Smooth muscle cell (in vitro differentiated cells): ENCODE results near the gene ZNF277. TPM values are rescaled to one million over a fixed set of nuclear protein-coding genes. Genes with fewer than 3 reads are reported as not detected.
A peak's percentile ranks its signal among the peaks of the same experiment; 100 is the strongest.

Experiments
- DNase-seq: peaks from one replicate; lab custom pipeline; 2025; ENCODE audit not compliant: unreplicated experiment; lab: John Stamatoyannopoulos, UW
- H2AFZ ChIP-seq: fragments of 200-600 bp; sonication (generic); 2 replicates; pipeline ENCODE4 v1.6.0; 2016; ENCODE audit warnings: antibody characterized with exemption, low read depth, mild to moderate bottlenecking
- H3F3A ChIP-seq: fragments of 200-600 bp; sonication (generic); 2 replicates; pipeline ENCODE4 v1.6.0; 2017; ENCODE audit warnings: antibody characterized with exemption, low read depth
- H3K27ac ChIP-seq: fragments of 200-600 bp; sonication (generic); 2 replicates; pipeline ENCODE4 v1.5.1; 2016; ENCODE audit warnings: low read depth, mild to moderate bottlenecking
- H3K27me3 ChIP-seq: fragments of 200-600 bp; sonication (generic); 2 replicates; pipeline ENCODE4 v1.6.1; 2016; ENCODE audit warnings: low read depth, mild to moderate bottlenecking
- H3K36me3 ChIP-seq: fragments of 200-600 bp; sonication (generic); 2 replicates; pipeline ENCODE4 v1.5.1; 2016; ENCODE audit warnings: low read depth
- H3K4me1 ChIP-seq: fragments of 200-600 bp; sonication (generic); 2 replicates; pipeline ENCODE4 v1.5.1; 2016; ENCODE audit warnings: low read depth
- H3K4me2 ChIP-seq: fragments of 200-600 bp; sonication (generic); 2 replicates; pipeline ENCODE4 v1.6.0; 2016; ENCODE audit warnings: mild to moderate bottlenecking
- H3K4me3 ChIP-seq: fragments of 200-600 bp; sonication (generic); 2 replicates; pipeline ENCODE4 v1.5.1; 2016; ENCODE audit warnings: mild to moderate bottlenecking
- H3K79me2 ChIP-seq: fragments of 200-600 bp; sonication (generic); 2 replicates; pipeline ENCODE4 v1.6.0; 2016; ENCODE audit warnings: low read depth, mild to moderate bottlenecking
- H3K9ac ChIP-seq: fragments of 200-600 bp; sonication (generic); 2 replicates; pipeline ENCODE4 v1.6.0; 2016; ENCODE audit warnings: low read depth
- H3K9me3 ChIP-seq: fragments of 200-600 bp; sonication (generic); replicated peaks from 2 replicates; pipeline ENCODE4 v1.5.1; 2016; ENCODE audit warnings: low read depth
- H4K20me1 ChIP-seq: fragments of 200-600 bp; sonication (generic); 2 replicates; pipeline ENCODE4 v1.6.0; 2016; ENCODE audit warnings: low read depth
- WGBS: methylation state at CpG from one replicate; pipeline ENCODE4 v1.1.7; 2016; ENCODE audit warnings: low lambda C conversion rate; 5-methylcytosine and 5-hydroxymethylcytosine counted together
- polyA plus RNA-seq: library from polyadenylated mRNA; unstranded; fragments of >200 nt; fragmentation: Nextera tagmentation; extraction: Ambion mirVana; gene quantifications from 2 replicates; pipeline ENCODE4 v1.2.1, GENCODE V29; 2016
- total RNA-seq: library from RNA; depleted of rRNA; stranded (reverse); fragments of >200 nt; gene quantifications from 2 replicates; pipeline ENCODE4 v1.2.3, GENCODE V29; 2014
- TF ChIP-seq, protein P1 (sequence below): fragments of 200-600 bp; sonication (generic); IDR thresholded peaks from 2 replicates; pipeline ENCODE4 v1.5.1; 2017; ENCODE audit warnings: borderline replicate concordance, mild to moderate bottlenecking, antibody characterized with exemption; ENCODE audit not compliant: insufficient read depth, poor library complexity, severe bottlenecking

Gene ZNF277
- total and polyA plus RNA-seq, 2 experiments from 2014 or later, result 8.4 to 28.0 TPM

DNA sequence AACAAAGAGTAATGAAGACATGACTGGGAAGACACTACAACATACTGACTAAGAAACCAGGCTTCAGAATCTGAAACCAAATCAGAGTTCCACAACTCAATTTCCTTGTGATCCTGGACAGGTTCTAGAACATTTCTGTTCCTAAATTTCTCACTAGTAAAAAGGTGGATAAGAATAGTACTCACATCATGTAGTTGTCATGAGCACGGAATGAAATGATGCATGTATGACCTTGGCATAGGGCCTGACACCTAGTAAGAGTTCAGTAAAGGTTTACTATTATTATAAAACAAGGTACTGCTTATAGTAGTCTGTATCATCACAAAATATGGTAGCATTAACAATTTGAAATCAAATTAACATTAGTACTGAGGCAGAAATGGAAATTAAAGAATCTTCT is 20.2 kb upstream of the ZNF277 start:
- Histone ChIP-seq H3K27me3 (no peaks in the 10 kb centered on the region), H3K9me3 (no peaks in the 10 kb centered on the region), H3K9ac (no peak overlapping the region), H4K20me1 (peaks cover 74% of the 10 kb centered on the region), H2AFZ (no peak overlapping the region), H3K4me3 (no peak overlapping the region), H3K36me3 (no peaks in the 10 kb centered on the region), H3K4me2 (no peak overlapping the region), H3K27ac (no peak overlapping the region), H3K4me1 (no peaks in the 10 kb centered on the region), H3F3A (no peaks in the 10 kb centered on the region), H3K79me2 (peaks cover 57% of the 10 kb centered on the region)
- 100% methylated on average over 1 of the region's 1 CpG for WGBS
- no peak for DNase-seq
- TF ChIP-seq, protein P1, sequence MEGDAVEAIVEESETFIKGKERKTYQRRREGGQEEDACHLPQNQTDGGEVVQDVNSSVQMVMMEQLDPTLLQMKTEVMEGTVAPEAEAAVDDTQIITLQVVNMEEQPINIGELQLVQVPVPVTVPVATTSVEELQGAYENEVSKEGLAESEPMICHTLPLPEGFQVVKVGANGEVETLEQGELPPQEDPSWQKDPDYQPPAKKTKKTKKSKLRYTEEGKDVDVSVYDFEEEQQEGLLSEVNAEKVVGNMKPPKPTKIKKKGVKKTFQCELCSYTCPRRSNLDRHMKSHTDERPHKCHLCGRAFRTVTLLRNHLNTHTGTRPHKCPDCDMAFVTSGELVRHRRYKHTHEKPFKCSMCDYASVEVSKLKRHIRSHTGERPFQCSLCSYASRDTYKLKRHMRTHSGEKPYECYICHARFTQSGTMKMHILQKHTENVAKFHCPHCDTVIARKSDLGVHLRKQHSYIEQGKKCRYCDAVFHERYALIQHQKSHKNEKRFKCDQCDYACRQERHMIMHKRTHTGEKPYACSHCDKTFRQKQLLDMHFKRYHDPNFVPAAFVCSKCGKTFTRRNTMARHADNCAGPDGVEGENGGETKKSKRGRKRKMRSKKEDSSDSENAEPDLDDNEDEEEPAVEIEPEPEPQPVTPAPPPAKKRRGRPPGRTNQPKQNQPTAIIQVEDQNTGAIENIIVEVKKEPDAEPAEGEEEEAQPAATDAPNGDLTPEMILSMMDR, result no peak

DNA sequence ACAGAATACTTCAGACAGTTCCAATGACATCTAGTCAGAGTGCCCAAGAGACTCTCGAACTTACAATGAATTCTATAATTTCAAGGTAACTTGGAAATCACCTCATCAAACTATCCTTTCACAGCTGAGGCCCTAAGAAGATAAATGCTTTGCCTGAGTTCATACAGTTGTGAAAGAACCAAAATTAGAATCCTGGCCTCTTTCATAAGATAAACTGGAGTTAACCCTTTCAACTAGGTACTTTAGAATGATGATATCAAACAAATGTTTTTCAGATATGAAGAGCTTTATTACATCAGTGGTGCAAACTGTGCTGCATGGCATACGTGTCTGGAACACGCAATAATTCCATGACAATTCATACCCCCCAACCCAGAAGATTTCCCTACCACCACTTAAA is 18.2 kb upstream of the ZNF277 start:
- H3K4me2 ChIP-seq, result no peak overlapping the region
- H4K20me1 ChIP-seq, result peaks cover 66% of the 10 kb centered on the region
- H3K79me2 ChIP-seq, result peaks cover 53% of the 10 kb centered on the region
- H2AFZ ChIP-seq, result no peak overlapping the region
- TF ChIP-seq, protein P1, result no peak
- no peaks in the 10 kb centered on the region for H3F3A ChIP-seq
- no peak for DNase-seq
- H3K27me3 ChIP-seq, result no peaks in the 10 kb centered on the region
- WGBS, result 96% methylated on average over 3 of the region's 3 CpGs
- no peak overlapping the region for H3K27ac ChIP-seq
- H3K9me3 ChIP-seq, result no peaks in the 10 kb centered on the region
- no peak overlapping the region for H3K4me3 ChIP-seq
- H3K4me1 ChIP-seq, result no peaks in the 10 kb centered on the region
- H3K36me3 ChIP-seq, result no peaks in the 10 kb centered on the region
- no peak overlapping the region for H3K9ac ChIP-seq

DNA sequence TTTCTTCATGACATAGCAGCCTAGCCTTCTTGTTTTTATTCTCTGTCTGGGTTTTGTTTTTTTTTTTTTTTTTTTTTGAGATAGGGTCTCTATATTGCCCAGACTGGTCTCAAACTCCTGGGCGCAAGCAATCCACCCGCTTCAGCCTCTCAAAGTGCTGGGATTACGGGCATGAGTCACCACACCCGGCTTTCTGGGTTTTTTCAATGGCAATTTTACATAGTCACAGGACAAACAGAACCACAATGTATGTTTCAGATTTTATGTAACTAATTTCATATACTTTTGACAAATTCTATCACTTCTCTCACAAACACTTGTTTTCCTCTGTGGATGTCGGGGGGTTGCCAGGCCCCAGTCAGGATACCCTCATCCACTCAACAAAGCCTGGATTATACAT is 16.8 kb upstream of the ZNF277 start:
- Histone ChIP-seq H3K27me3 (no peaks in the 10 kb centered on the region), H3K27ac (peak overlapping the region; percentile 25), H3K9me3 (no peaks in the 10 kb centered on the region), H3F3A (no peaks in the 10 kb centered on the region), H3K4me3 (no peak overlapping the region), H3K9ac (no peak overlapping the region), H3K4me1 (no peaks in the 10 kb centered on the region), H3K36me3 (no peaks in the 10 kb centered on the region), H3K79me2 (peaks cover 52% of the 10 kb centered on the region), H3K4me2 (no peak overlapping the region), H4K20me1 (peaks cover 62% of the 10 kb centered on the region), H2AFZ (no peak overlapping the region)
- DNase-seq, result no peak
- TF ChIP-seq, protein P1, result no peak
- 23% methylated on average over 5 of the region's 5 CpGs for WGBS

DNA sequence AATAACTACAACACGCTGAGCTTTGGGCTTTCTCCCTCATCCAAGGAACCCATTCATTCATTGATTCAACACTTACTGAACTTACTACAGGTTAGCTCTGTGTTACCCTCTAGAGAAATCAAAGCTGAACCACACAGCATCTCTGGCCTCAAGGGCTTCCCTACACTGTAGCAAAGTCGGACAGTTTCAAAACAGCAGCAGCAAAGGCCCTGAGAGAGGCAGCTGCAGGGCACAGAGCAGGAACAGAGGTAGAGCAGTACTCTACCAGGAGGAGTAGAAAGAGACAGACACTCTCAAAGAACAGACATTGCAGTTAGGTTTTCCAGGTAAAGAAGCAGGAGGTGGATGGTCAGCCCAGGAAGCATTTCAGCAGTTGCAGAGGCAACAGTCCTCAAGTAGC is 16.4 kb upstream of the ZNF277 start:
- H3F3A ChIP-seq, result no peaks in the 10 kb centered on the region
- no peak overlapping the region for H3K4me3 ChIP-seq
- no peak overlapping the region for H3K9ac ChIP-seq
- peak overlapping the region; percentile 25 for H3K27ac ChIP-seq
- DNase-seq, result no peak
- H3K4me2 ChIP-seq, result no peak overlapping the region
- WGBS, result 74% methylated on average over 2 of the region's 2 CpGs
- H3K9me3 ChIP-seq, result no peaks in the 10 kb centered on the region
- TF ChIP-seq, protein P1, result no peak
- peaks cover 58% of the 10 kb centered on the region for H4K20me1 ChIP-seq
- H2AFZ ChIP-seq, result no peak overlapping the region
- no peaks in the 10 kb centered on the region for H3K4me1 ChIP-seq
- H3K27me3 ChIP-seq, result no peaks in the 10 kb centered on the region
- H3K36me3 ChIP-seq, result no peaks in the 10 kb centered on the region
- peaks cover 47% of the 10 kb centered on the region for H3K79me2 ChIP-seq
